ENCODE measurements around the gene KLHL29.

Gene KLHL29

GRCh38 chr2:23698721-23699579 lies 314.0 kb downstream of the KLHL29 start:
- no peaks in the 10 kb centered on the region for H3K9me3 ChIP-seq (ENCODE audit: control insufficient read depth, insufficient read depth, low read length)
- peaks cover 5% of the 10 kb centered on the region; the same call in 1 of the 2 replicates for H3K36me3 ChIP-seq (ENCODE audit: insufficient read depth, low read length)
- H3K4me1 ChIP-seq (ENCODE audit: insufficient read depth, low read length): no peaks in the 10 kb centered on the region
- no peak overlapping the region for H3K9ac ChIP-seq (ENCODE audit: low read depth, low read length)

GRCh38 chr2:23699580-23699925 lies 314.6 kb downstream of the KLHL29 start:
- H3K9ac ChIP-seq (ENCODE audit: low read depth, low read length): no peak overlapping the region
- H3K4me1 ChIP-seq (ENCODE audit: insufficient read depth, low read length): no peaks in the 10 kb centered on the region
- no peaks in the 10 kb centered on the region for H3K9me3 ChIP-seq (ENCODE audit: control insufficient read depth, insufficient read depth, low read length)
- H3K36me3 ChIP-seq (ENCODE audit: insufficient read depth, low read length): peaks cover 5% of the 10 kb centered on the region; the same call in 1 of the 2 replicates

DNA sequence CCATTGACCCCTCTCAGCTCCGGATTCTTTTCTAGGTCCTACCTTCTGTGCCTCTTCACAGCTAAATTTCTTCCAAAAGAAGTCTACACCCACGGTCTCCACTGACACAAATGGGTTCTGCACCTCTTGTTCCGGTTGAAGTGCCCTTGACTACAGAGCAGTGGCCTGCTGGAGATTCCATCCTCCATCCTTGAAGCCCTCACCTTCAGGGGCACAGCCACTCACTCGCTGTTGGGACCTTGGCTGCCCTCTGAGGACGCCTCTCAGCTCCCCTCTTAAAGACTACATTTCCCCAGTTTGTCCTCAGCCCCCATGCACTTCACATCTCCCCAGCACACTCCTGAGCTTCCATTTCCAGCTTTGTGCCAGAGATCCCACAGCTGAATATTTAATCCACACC lies 315.6 kb downstream of the KLHL29 start:
- H3K9ac ChIP-seq (ENCODE audit: low read depth, low read length): no peak overlapping the region
- no peaks in the 10 kb centered on the region for H3K4me1 ChIP-seq (ENCODE audit: insufficient read depth, low read length)
- no peaks in the 10 kb centered on the region for H3K9me3 ChIP-seq (ENCODE audit: control insufficient read depth, insufficient read depth, low read length)
- peaks cover 5% of the 10 kb centered on the region; the same call in 1 of the 2 replicates for H3K36me3 ChIP-seq (ENCODE audit: insufficient read depth, low read length)

DNA sequence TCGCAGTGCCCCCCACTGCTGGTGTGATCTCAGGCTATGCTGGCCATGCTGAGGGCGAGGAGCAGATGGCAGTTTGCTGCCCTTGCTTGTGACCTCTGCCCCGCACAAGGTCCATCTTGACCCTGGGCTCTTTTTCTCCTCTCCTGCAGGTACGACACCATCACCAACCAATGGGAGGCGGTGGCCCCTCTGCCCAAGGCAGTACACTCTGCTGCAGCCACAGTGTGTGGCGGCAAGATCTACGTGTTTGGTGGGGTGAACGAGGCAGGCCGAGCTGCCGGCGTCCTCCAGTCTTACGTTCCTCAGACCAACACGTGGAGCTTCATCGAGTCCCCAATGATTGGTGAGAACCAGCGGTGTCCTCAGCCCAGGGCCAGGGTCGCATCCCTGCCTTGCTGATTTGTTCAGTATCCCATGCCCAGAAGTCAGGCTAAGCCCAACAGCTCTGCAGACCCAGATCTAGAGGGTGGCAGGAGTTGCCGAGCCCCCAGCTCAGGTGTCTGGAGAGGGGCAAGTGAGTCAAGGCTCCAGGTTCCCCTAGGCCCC lies 318.1 kb downstream of the KLHL29 start:
- no peaks in the 10 kb centered on the region for H3K9me3 ChIP-seq (ENCODE audit: control insufficient read depth, insufficient read depth, low read length)
- no peak overlapping the region for H3K9ac ChIP-seq (ENCODE audit: low read depth, low read length)
- no peaks in the 10 kb centered on the region for H3K4me1 ChIP-seq (ENCODE audit: insufficient read depth, low read length)
- H3K36me3 ChIP-seq (ENCODE audit: insufficient read depth, low read length): peaks cover 5% of the 10 kb centered on the region; the same call in 1 of the 2 replicates

- Histone ChIP-seq H3K4me1 (ENCODE audit: insufficient read depth, low read length) (no peaks in the 10 kb centered on the region), H3K9ac (ENCODE audit: low read depth, low read length) (no peak overlapping the region), H3K36me3 (ENCODE audit: insufficient read depth, low read length) (peaks cover 5% of the 10 kb centered on the region; the same call in 1 of the 2 replicates), H3K9me3 (ENCODE audit: control insufficient read depth, insufficient read depth, low read length) (no peaks in the 10 kb centered on the region)
Measured at GRCh38 chr2:23703583-23704385, 318.8 kb downstream of the KLHL29 start.

- Histone ChIP-seq H3K9ac (ENCODE audit: low read depth, low read length) (no peak overlapping the region), H3K36me3 (ENCODE audit: insufficient read depth, low read length) (no peaks in the 10 kb centered on the region; the same call in 1 of the 2 replicates), H3K9me3 (ENCODE audit: control insufficient read depth, insufficient read depth, low read length) (no peaks in the 10 kb centered on the region), H3K4me1 (ENCODE audit: insufficient read depth, low read length) (no peaks in the 10 kb centered on the region)
Measured at GRCh38 chr2:23705771-23706612, 321.0 kb downstream of the KLHL29 start.

DNA sequence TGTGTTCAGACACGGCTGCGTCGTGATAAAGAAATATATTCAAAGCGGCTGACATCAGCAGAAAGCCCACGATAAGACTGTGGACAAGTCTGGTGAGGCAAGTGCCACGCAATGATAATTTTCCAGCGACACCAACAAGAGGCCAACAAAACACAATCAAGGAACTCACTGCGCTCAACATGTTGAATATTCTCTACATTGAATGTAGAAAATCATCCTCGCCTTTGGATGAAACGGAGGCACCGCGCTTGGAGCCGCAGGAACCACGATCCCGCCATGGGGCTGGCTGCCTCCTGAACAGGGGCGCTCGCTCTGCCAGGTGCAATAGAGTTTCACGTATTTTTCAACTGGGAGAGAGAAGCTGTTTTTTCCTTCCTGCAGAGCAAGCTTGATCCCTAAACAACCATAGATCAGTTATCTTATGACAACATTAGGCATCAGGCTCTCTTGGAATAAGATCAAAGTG lies 321.7 kb downstream of the KLHL29 start:
- H3K9me3 ChIP-seq (ENCODE audit: control insufficient read depth, insufficient read depth, low read length): no peaks in the 10 kb centered on the region
- H3K9ac ChIP-seq (ENCODE audit: low read depth, low read length): no peak overlapping the region
- no peaks in the 10 kb centered on the region; the same call in 1 of the 2 replicates for H3K36me3 ChIP-seq (ENCODE audit: insufficient read depth, low read length)
- H3K4me1 ChIP-seq (ENCODE audit: insufficient read depth, low read length): no peaks in the 10 kb centered on the region

DNA sequence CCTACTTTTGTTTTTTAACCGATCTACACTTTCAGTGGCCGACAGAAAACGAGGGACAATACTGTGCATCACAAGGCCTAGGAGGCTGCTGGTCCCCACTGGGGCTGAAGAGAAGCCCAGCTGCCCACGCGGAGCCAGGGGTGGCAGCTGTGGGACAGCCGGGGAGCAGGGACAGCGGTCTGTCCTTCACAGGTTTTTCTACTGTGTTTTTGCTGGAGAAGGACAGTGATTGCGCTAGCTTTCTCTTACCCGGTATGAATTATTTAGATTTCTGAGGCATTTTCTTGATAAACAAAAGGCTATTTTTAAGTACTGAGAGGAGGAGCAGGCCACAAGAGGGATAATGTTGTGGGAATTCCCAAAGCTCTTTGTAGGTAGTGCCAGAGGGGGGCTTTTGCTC lies 322.1 kb downstream of the KLHL29 start:
- Histone ChIP-seq H3K9me3 (ENCODE audit: control insufficient read depth, insufficient read depth, low read length) (no peaks in the 10 kb centered on the region), H3K9ac (ENCODE audit: low read depth, low read length) (no peak overlapping the region), H3K4me1 (ENCODE audit: insufficient read depth, low read length) (peaks cover 3% of the 10 kb centered on the region; the same call in 1 of the 2 replicates), H3K36me3 (ENCODE audit: insufficient read depth, low read length) (no peaks in the 10 kb centered on the region; the same call in 1 of the 2 replicates)

DNA sequence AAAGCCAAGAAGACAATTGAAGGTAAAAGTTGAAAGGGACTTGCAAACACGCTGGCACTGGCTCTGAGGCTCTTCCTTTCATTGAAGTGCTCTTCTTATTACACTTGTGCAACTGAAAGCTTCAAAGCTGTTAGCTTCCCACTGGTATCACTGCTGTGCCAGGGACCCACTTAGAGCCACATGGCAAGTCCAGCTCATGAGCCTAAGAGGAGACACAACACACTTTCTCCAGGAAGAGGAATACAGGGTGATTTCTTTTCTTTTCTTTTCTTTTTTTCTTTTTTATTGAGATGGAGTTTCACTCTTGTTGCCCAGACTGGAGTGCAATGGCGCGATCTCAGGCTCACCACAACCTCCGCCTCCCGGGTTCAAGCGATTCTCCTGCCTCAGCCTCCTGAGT lies 323.8 kb downstream of the KLHL29 start:
- Histone ChIP-seq H3K9ac (ENCODE audit: low read depth, low read length) (no peak overlapping the region), H3K4me1 (ENCODE audit: insufficient read depth, low read length) (peaks cover 12% of the 10 kb centered on the region), H3K36me3 (ENCODE audit: insufficient read depth, low read length) (no peaks in the 10 kb centered on the region; the same call in 1 of the 2 replicates), H3K9me3 (ENCODE audit: control insufficient read depth, insufficient read depth, low read length) (no peaks in the 10 kb centered on the region)

DNA sequence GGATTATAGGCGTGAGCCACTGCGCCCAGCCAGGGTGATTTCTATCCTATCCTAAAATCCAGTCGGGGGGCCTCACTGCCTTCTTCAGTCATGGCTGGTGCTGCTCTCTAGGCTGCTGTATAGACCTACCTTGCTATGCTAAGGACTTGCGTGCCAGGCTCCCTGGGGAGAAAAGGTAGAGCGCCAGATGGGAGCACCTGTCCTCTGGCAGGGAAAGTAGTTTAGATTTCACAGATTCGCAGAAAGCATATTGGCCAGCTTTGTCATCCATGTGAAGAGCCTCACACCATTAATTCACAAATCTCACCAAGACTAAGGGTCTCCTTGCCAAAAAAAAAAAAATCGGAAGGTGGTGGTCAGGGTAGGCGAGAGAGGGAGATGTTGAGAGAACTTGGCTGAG lies 324.3 kb downstream of the KLHL29 start:
- Histone ChIP-seq H3K36me3 (ENCODE audit: insufficient read depth, low read length) (no peaks in the 10 kb centered on the region; the same call in 1 of the 2 replicates), H3K9me3 (ENCODE audit: control insufficient read depth, insufficient read depth, low read length) (no peaks in the 10 kb centered on the region), H3K4me1 (ENCODE audit: insufficient read depth, low read length) (peaks cover 12% of the 10 kb centered on the region), H3K9ac (ENCODE audit: low read depth, low read length) (no peak overlapping the region)

DNA sequence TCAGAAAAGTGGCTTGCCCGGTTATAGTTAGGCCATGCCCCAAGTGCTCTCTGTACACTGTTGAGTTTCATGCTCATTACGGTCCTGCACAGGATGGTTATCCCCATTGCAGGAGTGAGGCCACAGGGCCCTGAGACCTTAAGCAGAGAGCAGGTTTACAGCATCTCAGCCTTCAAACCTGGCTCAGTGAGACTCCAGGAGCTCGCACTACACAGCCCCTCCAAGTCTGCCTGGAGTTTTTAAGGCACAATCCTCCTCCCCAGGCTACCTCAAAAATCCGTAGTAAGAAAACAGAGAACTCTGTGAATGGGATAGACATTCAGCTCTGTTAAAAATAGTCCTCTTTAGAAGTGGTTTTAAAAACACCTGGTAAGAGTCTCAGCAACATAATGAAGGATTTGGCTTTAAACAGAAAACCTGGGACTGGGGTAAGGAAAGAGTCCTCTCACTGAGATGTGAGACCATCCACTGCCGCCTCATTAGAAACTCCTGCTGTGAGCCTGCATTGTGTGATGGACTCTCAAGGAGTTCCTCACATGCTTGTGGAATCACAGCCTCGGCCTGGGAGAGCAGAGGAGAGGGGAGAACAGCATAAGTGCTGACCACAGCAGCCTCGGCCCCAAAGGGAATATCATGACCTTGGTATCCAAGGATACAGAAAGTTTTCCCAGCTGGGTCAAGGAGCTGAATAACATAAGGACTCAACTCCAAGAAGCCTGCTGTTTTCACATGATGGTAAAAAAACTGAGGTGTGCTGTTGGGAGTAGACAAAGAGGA lies 327.2 kb downstream of the KLHL29 start:
- H3K36me3 ChIP-seq (ENCODE audit: insufficient read depth, low read length): no peaks in the 10 kb centered on the region; the same call in 1 of the 2 replicates
- no peaks in the 10 kb centered on the region for H3K9me3 ChIP-seq (ENCODE audit: control insufficient read depth, insufficient read depth, low read length)
- H3K9ac ChIP-seq (ENCODE audit: low read depth, low read length): no peak overlapping the region
- peaks cover 12% of the 10 kb centered on the region for H3K4me1 ChIP-seq (ENCODE audit: insufficient read depth, low read length)

DNA sequence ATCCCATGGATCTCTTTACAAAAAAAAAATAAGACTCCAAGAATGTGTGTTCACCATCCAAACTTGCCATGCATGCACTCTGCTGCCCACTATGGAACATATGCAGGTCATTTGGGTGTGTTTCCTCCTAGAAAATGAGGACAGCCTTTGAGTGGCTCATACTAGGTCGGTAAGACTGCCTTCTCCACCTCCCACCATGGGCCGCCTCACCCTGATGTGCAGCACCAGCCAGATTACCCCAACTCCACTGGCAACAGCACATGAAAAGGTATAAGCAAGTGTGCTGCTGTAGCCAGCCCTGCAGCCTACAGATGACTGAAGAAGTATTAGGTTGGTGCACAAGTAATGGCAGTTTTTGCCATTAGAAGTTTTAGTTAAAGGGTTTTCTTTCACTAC lies 327.8 kb downstream of the KLHL29 start:
- Histone ChIP-seq H3K9me3 (ENCODE audit: control insufficient read depth, insufficient read depth, low read length) (no peaks in the 10 kb centered on the region), H3K4me1 (ENCODE audit: insufficient read depth, low read length) (peaks cover 12% of the 10 kb centered on the region), H3K9ac (ENCODE audit: low read depth, low read length) (no peak overlapping the region), H3K36me3 (ENCODE audit: insufficient read depth, low read length) (no peaks in the 10 kb centered on the region; the same call in 1 of the 2 replicates)

DNA sequence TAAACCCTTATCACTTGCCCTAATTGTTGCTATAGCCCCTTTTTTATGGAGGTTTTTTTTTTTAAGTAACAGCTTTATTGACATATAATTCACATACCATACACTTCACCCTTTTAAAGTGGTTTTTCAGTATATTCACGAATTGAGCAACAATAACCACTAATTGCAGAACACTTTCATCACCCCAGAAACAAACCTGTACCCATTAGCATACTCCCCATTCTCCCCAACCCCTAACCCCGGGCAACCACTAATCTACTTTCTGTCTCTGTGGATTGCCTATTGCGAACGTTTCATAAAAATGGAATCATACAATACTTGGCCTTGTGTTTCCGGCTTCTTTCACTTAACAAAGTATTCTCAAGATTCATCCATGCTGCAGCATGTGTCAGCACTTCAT lies 328.4 kb downstream of the KLHL29 start:
- H3K36me3 ChIP-seq (ENCODE audit: insufficient read depth, low read length): no peaks in the 10 kb centered on the region; the same call in 1 of the 2 replicates
- H3K9me3 ChIP-seq (ENCODE audit: control insufficient read depth, insufficient read depth, low read length): no peaks in the 10 kb centered on the region
- no peak overlapping the region for H3K9ac ChIP-seq (ENCODE audit: low read depth, low read length)
- peaks cover 12% of the 10 kb centered on the region for H3K4me1 ChIP-seq (ENCODE audit: insufficient read depth, low read length)

Measured in ES-I3 (cell line).